ENCODE data around the gene SPCS3. TPM values are rescaled to one million over a fixed set of nuclear protein-coding genes. Genes with fewer than 3 reads are reported as not detected.
A peak's percentile ranks its signal among the peaks of the same experiment; 100 is the strongest.

The SPCS3 gene
- total and polyA plus RNA-seq, 2 of the 13 experiments (the other 11 are each of a cell fraction or from before 2014, with no cell fraction given): 26.3 to 57.0 TPM

DNA sequence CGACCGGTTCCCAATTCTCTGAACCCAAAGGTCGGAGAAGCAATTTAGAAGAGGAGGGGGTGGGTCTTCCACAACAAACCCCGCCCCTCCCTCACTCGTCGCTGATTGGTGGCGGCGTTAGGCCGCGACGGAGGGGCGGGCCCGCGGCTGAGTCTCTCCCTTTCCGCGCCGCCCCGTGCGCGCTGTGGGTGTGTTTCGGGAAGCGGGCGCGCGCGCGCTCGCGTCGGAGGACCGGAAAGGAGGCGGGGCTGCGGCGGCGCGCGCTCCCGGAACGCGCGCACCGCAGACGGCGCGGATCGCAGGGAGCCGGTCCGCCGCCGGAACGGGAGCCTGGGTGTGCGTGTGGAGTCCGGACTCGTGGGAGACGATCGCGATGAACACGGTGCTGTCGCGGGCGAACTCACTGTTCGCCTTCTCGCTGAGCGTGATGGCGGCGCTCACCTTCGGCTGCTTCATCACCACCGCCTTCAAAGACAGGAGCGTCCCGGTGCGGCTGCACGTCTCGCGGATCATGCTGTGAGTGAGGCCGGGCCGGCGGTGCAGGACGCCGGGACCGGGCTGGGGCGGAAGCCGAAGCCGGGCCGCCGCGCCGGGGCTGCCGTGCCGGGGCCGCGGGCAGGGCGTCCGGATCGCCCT lies at the start of gene SPCS3 (continued):
- TF ChIP-seq SMC3 (IDR thresholded peaks at IDR 0.05; ENCODE audit: low read length) (no peak), ZSCAN12 (CRISPR knock-in tag; IDR thresholded peaks at IDR 0.05) (no peak), YEATS4 (CRISPR knock-in tag; IDR thresholded peaks at IDR 0.05; ENCODE audit: borderline replicate concordance) (no peak), TARDBP (CRISPR knock-in tag; IDR thresholded peaks at IDR 0.05) (no peak), IRF2 (CRISPR knock-in tag; IDR thresholded peaks at IDR 0.05) (0 out of 2 replicates have a peak, but pooled peaks have one; percentile 16), SUZ12 (IDR thresholded peaks at IDR 0.05; ENCODE audit: low read depth, low read length) (no peak), ETV6 (CRISPR knock-in tag; conservative IDR thresholded peaks at IDR 0.05) (no peak), SNRNP70 (IDR thresholded peaks at IDR 0.05; ENCODE audit: low read depth, low read length) (no peak), RXRB (CRISPR knock-in tag; IDR thresholded peaks at IDR 0.05; ENCODE audit: borderline replicate concordance) (peak; percentile 10; the same call in 1 of the 2 replicates), ELF4 (CRISPR knock-in tag; IDR thresholded peaks at IDR 0.05; ENCODE audit: borderline replicate concordance) (no peak), NAIF1 (CRISPR knock-in tag; IDR thresholded peaks at IDR 0.05; ENCODE audit: borderline replicate concordance) (no peak)
- TF ChIP-seq, protein P1, sequence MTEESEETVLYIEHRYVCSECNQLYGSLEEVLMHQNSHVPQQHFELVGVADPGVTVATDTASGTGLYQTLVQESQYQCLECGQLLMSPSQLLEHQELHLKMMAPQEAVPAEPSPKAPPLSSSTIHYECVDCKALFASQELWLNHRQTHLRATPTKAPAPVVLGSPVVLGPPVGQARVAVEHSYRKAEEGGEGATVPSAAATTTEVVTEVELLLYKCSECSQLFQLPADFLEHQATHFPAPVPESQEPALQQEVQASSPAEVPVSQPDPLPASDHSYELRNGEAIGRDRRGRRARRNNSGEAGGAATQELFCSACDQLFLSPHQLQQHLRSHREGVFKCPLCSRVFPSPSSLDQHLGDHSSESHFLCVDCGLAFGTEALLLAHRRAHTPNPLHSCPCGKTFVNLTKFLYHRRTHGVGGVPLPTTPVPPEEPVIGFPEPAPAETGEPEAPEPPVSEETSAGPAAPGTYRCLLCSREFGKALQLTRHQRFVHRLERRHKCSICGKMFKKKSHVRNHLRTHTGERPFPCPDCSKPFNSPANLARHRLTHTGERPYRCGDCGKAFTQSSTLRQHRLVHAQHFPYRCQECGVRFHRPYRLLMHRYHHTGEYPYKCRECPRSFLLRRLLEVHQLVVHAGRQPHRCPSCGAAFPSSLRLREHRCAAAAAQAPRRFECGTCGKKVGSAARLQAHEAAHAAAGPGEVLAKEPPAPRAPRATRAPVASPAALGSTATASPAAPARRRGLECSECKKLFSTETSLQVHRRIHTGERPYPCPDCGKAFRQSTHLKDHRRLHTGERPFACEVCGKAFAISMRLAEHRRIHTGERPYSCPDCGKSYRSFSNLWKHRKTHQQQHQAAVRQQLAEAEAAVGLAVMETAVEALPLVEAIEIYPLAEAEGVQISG (CRISPR knock-in tag; IDR thresholded peaks at IDR 0.05): peak; percentile 56; the same call in 1 of the 2 replicates
- TF ChIP-seq, protein P2, sequence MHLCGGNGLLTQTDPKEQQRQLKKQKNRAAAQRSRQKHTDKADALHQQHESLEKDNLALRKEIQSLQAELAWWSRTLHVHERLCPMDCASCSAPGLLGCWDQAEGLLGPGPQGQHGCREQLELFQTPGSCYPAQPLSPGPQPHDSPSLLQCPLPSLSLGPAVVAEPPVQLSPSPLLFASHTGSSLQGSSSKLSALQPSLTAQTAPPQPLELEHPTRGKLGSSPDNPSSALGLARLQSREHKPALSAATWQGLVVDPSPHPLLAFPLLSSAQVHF (CRISPR knock-in tag; IDR thresholded peaks at IDR 0.05): 0 out of 2 replicates have a peak, but pooled peaks have one; percentile 66
- TF ChIP-seq, protein P3, sequence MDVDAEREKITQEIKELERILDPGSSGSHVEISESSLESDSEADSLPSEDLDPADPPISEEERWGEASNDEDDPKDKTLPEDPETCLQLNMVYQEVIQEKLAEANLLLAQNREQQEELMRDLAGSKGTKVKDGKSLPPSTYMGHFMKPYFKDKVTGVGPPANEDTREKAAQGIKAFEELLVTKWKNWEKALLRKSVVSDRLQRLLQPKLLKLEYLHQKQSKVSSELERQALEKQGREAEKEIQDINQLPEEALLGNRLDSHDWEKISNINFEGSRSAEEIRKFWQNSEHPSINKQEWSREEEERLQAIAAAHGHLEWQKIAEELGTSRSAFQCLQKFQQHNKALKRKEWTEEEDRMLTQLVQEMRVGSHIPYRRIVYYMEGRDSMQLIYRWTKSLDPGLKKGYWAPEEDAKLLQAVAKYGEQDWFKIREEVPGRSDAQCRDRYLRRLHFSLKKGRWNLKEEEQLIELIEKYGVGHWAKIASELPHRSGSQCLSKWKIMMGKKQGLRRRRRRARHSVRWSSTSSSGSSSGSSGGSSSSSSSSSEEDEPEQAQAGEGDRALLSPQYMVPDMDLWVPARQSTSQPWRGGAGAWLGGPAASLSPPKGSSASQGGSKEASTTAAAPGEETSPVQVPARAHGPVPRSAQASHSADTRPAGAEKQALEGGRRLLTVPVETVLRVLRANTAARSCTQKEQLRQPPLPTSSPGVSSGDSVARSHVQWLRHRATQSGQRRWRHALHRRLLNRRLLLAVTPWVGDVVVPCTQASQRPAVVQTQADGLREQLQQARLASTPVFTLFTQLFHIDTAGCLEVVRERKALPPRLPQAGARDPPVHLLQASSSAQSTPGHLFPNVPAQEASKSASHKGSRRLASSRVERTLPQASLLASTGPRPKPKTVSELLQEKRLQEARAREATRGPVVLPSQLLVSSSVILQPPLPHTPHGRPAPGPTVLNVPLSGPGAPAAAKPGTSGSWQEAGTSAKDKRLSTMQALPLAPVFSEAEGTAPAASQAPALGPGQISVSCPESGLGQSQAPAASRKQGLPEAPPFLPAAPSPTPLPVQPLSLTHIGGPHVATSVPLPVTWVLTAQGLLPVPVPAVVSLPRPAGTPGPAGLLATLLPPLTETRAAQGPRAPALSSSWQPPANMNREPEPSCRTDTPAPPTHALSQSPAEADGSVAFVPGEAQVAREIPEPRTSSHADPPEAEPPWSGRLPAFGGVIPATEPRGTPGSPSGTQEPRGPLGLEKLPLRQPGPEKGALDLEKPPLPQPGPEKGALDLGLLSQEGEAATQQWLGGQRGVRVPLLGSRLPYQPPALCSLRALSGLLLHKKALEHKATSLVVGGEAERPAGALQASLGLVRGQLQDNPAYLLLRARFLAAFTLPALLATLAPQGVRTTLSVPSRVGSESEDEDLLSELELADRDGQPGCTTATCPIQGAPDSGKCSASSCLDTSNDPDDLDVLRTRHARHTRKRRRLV (CRISPR knock-in tag; IDR thresholded peaks at IDR 0.05): no peak
- TF ChIP-seq, protein P4, sequence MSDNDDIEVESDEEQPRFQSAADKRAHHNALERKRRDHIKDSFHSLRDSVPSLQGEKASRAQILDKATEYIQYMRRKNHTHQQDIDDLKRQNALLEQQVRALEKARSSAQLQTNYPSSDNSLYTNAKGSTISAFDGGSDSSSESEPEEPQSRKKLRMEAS (IDR thresholded peaks at IDR 0.05): peak; percentile 22; the same call in 1 of the 2 replicates
- TF ChIP-seq, protein P5, sequence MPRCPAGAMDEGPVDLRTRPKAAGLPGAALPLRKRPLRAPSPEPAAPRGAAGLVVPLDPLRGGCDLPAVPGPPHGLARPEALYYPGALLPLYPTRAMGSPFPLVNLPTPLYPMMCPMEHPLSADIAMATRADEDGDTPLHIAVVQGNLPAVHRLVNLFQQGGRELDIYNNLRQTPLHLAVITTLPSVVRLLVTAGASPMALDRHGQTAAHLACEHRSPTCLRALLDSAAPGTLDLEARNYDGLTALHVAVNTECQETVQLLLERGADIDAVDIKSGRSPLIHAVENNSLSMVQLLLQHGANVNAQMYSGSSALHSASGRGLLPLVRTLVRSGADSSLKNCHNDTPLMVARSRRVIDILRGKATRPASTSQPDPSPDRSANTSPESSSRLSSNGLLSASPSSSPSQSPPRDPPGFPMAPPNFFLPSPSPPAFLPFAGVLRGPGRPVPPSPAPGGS (CRISPR knock-in tag; IDR thresholded peaks at IDR 0.05): peak; percentile 30; the same call in 1 of the 2 replicates
- TF ChIP-seq, protein P6, sequence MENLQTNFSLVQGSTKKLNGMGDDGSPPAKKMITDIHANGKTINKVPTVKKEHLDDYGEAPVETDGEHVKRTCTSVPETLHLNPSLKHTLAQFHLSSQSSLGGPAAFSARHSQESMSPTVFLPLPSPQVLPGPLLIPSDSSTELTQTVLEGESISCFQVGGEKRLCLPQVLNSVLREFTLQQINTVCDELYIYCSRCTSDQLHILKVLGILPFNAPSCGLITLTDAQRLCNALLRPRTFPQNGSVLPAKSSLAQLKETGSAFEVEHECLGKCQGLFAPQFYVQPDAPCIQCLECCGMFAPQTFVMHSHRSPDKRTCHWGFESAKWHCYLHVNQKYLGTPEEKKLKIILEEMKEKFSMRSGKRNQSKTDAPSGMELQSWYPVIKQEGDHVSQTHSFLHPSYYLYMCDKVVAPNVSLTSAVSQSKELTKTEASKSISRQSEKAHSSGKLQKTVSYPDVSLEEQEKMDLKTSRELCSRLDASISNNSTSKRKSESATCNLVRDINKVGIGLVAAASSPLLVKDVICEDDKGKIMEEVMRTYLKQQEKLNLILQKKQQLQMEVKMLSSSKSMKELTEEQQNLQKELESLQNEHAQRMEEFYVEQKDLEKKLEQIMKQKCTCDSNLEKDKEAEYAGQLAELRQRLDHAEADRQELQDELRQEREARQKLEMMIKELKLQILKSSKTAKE (CRISPR knock-in tag; IDR thresholded peaks at IDR 0.05; ENCODE audit: borderline replicate concordance): no peak; the same call in 1 of the 2 replicates

All from HepG2 (cell line).